ENCODE results near the gene SLC6A9. TPM values are rescaled to one million over a fixed set of nuclear protein-coding genes. Genes with fewer than 3 reads are reported as not detected.

Gene SLC6A9
- total RNA-seq, 4 donors from 2014 or later, result 0.16 to 0.63 (median 0.29) TPM; not detected in 1

GRCh38 chr1:43982808-43983207, 48.5 kb downstream of the SLC6A9 start:
- Histone ChIP-seq H3K27ac (no peak overlapping the region), H3K36me3 (peaks cover 0 to 18% of the 10 kb centered on the region in 2 donors), H3K27me3 (no peaks in the 10 kb centered on the region), H3K9me3 (no peaks in the 10 kb centered on the region), H3K4me3 (no peak overlapping the region), H3K4me1 (peaks cover 8 to 17% of the 10 kb centered on the region in 2 donors)
- DNase-seq (no peak), ATAC-seq (no peak)
- intact Hi-C loops (cut with DNase I; ENCODE audit: low total_unique reads), result no loop called here
- in situ Hi-C loops (cut with MboI; ENCODE audit: low sequenced_read_pairs in 4 of 4), result no loop called here
- no peak for TF ChIP-seq POLR2A (IDR thresholded peaks at IDR 0.05)
- TF ChIP-seq, protein P1, sequence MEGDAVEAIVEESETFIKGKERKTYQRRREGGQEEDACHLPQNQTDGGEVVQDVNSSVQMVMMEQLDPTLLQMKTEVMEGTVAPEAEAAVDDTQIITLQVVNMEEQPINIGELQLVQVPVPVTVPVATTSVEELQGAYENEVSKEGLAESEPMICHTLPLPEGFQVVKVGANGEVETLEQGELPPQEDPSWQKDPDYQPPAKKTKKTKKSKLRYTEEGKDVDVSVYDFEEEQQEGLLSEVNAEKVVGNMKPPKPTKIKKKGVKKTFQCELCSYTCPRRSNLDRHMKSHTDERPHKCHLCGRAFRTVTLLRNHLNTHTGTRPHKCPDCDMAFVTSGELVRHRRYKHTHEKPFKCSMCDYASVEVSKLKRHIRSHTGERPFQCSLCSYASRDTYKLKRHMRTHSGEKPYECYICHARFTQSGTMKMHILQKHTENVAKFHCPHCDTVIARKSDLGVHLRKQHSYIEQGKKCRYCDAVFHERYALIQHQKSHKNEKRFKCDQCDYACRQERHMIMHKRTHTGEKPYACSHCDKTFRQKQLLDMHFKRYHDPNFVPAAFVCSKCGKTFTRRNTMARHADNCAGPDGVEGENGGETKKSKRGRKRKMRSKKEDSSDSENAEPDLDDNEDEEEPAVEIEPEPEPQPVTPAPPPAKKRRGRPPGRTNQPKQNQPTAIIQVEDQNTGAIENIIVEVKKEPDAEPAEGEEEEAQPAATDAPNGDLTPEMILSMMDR (IDR thresholded peaks at IDR 0.05 in 4 of 5, conservative IDR thresholded peaks at IDR 0.05 in 1 of 5), result no peak

DNA sequence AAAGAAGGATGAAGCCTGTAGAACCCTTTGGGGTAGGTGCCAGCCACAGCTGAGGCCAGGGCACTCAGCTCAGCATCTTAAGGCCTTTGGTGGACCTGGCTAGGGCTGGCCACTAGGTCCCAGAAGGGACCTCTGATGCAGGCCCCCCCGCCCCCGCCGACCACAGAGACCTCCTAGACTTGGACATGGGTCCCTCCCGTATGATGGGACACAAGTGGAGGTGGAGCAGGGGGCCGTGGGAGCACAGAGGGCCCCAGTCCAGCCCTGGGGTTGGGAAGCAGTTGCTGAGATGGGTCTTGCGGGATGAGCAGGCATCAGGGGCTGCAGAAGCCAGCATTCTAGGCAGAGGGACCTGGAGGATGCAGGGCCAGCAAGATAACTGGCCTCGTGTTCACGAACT, 49.0 kb downstream of the SLC6A9 start:
- in situ Hi-C loops (cut with MboI; ENCODE audit: low sequenced_read_pairs in 4 of 4), result no loop called here
- no peak for ATAC-seq
- intact Hi-C loops (cut with DNase I; ENCODE audit: low total_unique reads), result no loop called here
- Histone ChIP-seq H3K4me1 (peaks cover 8 to 17% of the 10 kb centered on the region in 2 donors), H3K4me3 (no peak overlapping the region), H3K27me3 (no peaks in the 10 kb centered on the region), H3K36me3 (peaks cover 0 to 19% of the 10 kb centered on the region in 2 donors), H3K27ac (no peak overlapping the region), H3K9me3 (no peaks in the 10 kb centered on the region)
- DNase-seq, result no peak
- TF ChIP-seq POLR2A (IDR thresholded peaks at IDR 0.05), result no peak
- TF ChIP-seq, protein P1 (IDR thresholded peaks at IDR 0.05 in 4 of 5, conservative IDR thresholded peaks at IDR 0.05 in 1 of 5), result no peak

GRCh38 chr1:43981636-43982035, 49.6 kb downstream of the SLC6A9 start:
- no peak overlapping the region for H3K4me3 ChIP-seq
- H3K36me3 ChIP-seq, result peaks cover 0 to 26% of the 10 kb centered on the region in 2 donors
- ATAC-seq (no peak), DNase-seq (no peak)
- in situ Hi-C loops (cut with MboI; ENCODE audit: low sequenced_read_pairs in 4 of 4) (no loop called here), intact Hi-C loops (cut with DNase I; ENCODE audit: low total_unique reads) (no loop called here)
- H3K4me1 ChIP-seq, result peaks cover 11 to 21% of the 10 kb centered on the region in 2 donors
- H3K27me3 ChIP-seq, result no peaks in the 10 kb centered on the region
- H3K9me3 ChIP-seq, result no peaks in the 10 kb centered on the region
- H3K27ac ChIP-seq, result no peak overlapping the region
- no peak for TF ChIP-seq POLR2A (IDR thresholded peaks at IDR 0.05)
- TF ChIP-seq, protein P1 (IDR thresholded peaks at IDR 0.05 in 4 of 5, conservative IDR thresholded peaks at IDR 0.05 in 1 of 5), result no peak

DNA sequence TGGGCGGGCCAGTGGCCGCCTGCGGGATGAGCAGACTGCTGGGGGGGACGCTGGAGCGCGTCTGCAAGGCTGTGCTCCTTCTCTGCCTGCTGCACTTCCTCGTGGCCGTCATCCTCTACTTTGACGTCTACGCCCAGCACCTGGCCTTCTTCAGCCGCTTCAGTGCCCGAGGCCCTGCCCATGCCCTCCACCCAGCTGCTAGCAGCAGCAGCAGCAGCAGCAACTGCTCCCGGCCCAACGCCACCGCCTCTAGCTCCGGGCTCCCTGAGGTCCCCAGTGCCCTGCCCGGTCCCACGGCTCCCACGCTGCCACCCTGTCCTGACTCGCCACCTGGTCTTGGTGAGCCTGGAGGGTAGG, 50.1 kb downstream of the SLC6A9 start:
- Histone ChIP-seq H3K4me1 (peaks cover 16 to 26% of the 10 kb centered on the region in 2 donors), H3K9me3 (no peaks in the 10 kb centered on the region), H3K36me3 (peaks cover 0 to 31% of the 10 kb centered on the region in 2 donors), H3K27ac (no peak overlapping the region), H3K4me3 (no peak overlapping the region), H3K27me3 (no peaks in the 10 kb centered on the region)
- intact Hi-C loops (cut with DNase I; ENCODE audit: low total_unique reads) (no loop called here), in situ Hi-C loops (cut with MboI; ENCODE audit: low sequenced_read_pairs in 4 of 4) (no loop called here)
- TF ChIP-seq POLR2A (IDR thresholded peaks at IDR 0.05), result no peak
- TF ChIP-seq, protein P1 (IDR thresholded peaks at IDR 0.05 in 4 of 5, conservative IDR thresholded peaks at IDR 0.05 in 1 of 5), result no peak
- ATAC-seq (no peak), DNase-seq (no peak)

Measured in gastrocnemius medialis (tissue), 4 donors.